Activated CD4-positive, alpha-beta T cell treated with anti-CD3 and anti-CD28 coated beads for 24 hours (primary cell): ENCODE results near the gene HTR7.
"Not testable (repeated sequence)": the region's sequence is repeated elsewhere in the genome, so short reads cannot be mapped to it uniquely, and the experiment has no call there.

Experiments used
- DNase-seq, 2 donors: peaks; one replicate each; pipeline ENCODE4 v3.0.0-alpha.2; 2020; ENCODE audit warnings: low read depth in 2 of 2

HTR7 gene

GRCh38 chr10:90857635-90858460 is at the start of gene HTR7:
HTR7 (minus strand) TSS chr10:90858039; CDS start chr10:90857671, 368 bp downstream.
- peak in 1 of 2 donors; percentile 46 for DNase-seq

GRCh38 chr10:90906596-90906995 is 48.8 kb upstream of the HTR7 start:
- DNase-seq: no peak

GRCh38 chr10:90905925-90906324 is 48.1 kb upstream of the HTR7 start:
- no peak for DNase-seq

GRCh38 chr10:90896916-90897315 is 39.1 kb upstream of the HTR7 start:
- not testable (repeated sequence) for DNase-seq

GRCh38 chr10:90893190-90893589 is 35.4 kb upstream of the HTR7 start:
- DNase-seq: no peak

GRCh38 chr10:90890347-90890746 is 32.5 kb upstream of the HTR7 start:
- DNase-seq: no peak

- DNase-seq: no peak
Measured at GRCh38 chr10:90889636-90890035, 31.8 kb upstream of the HTR7 start.

GRCh38 chr10:90888387-90888786 is 30.5 kb upstream of the HTR7 start:
- DNase-seq: no peak

GRCh38 chr10:90887555-90887954 is 29.7 kb upstream of the HTR7 start:
- DNase-seq: no peak

GRCh38 chr10:90885176-90885575 is 27.3 kb upstream of the HTR7 start:
- DNase-seq: no peak

- no peak for DNase-seq
Measured at GRCh38 chr10:90884431-90884830, 26.6 kb upstream of the HTR7 start.

GRCh38 chr10:90880059-90880719 is 22.4 kb upstream of the HTR7 start:
- not testable (repeated sequence) for DNase-seq

GRCh38 chr10:90879062-90879461 is 21.2 kb upstream of the HTR7 start:
- DNase-seq: no peak

- DNase-seq: peak in 1 of 2 donors; percentile 2
Measured at GRCh38 chr10:90872648-90873020, 14.8 kb upstream of the HTR7 start.

GRCh38 chr10:90871766-90872647 is 14.2 kb upstream of the HTR7 start, which contains the start of gene RPP30:
RPP30 (plus strand) TSS chr10:90871974; CDS start chr10:90871987, 13 bp downstream.
- peak; percentile 72 for DNase-seq

- no peak for DNase-seq
Measured at GRCh38 chr10:90871279-90871765, 13.5 kb upstream of the HTR7 start.

GRCh38 chr10:90866050-90866598 is 8.3 kb upstream of the HTR7 start:
- no peak for DNase-seq

GRCh38 chr10:90865401-90865800 is 7.6 kb upstream of the HTR7 start:
- DNase-seq: no peak

- no peak for DNase-seq
Measured at GRCh38 chr10:90862908-90863514, 5.2 kb upstream of the HTR7 start.

- DNase-seq: no peak
Measured at GRCh38 chr10:90860790-90861189, 3.0 kb upstream of the HTR7 start.

- no peak for DNase-seq
Measured at GRCh38 chr10:90859321-90859751, 1.5 kb upstream of the HTR7 start.
